ENCODE results near the gene SGTB.

SGTB gene

DNA sequence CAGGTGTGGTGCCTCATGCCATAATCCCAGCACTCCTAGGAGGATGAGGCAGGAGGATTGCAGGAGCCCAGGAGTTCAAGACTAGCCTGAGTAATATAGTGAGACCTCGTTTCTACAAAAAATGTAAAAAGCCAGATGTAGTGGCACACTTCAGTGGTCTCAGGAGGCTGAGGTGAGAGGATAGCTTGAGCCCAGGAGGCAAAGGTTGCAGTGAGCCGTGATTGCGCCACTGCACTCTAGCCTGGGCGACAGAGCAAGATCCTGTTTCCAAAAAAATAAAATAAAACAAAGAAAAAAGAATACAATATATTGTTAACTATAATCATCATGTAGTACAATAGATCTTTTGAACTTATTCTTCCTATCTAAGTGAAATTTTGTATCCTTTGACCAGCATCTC, 16.4 kb upstream of the SGTB start:
- TF ChIP-seq FOXP2 (optimal IDR thresholded peaks at IDR 0.05; ENCODE audit: borderline replicate concordance, extremely low read depth, extremely low read length, insufficient read depth): no peak
- TF ChIP-seq SIN3A (IDR thresholded peaks at IDR 0.05; ENCODE audit: borderline replicate concordance, insufficient read depth, low read length): no peak
- no peak for TF ChIP-seq POLR2AphosphoS5 (IDR thresholded peaks at IDR 0.05; ENCODE audit: low read depth, low read length)
- no peak for TF ChIP-seq TAF1 (IDR thresholded peaks at IDR 0.05; ENCODE audit: borderline replicate concordance, insufficient read depth, low read length)
- TF ChIP-seq, protein P1, sequence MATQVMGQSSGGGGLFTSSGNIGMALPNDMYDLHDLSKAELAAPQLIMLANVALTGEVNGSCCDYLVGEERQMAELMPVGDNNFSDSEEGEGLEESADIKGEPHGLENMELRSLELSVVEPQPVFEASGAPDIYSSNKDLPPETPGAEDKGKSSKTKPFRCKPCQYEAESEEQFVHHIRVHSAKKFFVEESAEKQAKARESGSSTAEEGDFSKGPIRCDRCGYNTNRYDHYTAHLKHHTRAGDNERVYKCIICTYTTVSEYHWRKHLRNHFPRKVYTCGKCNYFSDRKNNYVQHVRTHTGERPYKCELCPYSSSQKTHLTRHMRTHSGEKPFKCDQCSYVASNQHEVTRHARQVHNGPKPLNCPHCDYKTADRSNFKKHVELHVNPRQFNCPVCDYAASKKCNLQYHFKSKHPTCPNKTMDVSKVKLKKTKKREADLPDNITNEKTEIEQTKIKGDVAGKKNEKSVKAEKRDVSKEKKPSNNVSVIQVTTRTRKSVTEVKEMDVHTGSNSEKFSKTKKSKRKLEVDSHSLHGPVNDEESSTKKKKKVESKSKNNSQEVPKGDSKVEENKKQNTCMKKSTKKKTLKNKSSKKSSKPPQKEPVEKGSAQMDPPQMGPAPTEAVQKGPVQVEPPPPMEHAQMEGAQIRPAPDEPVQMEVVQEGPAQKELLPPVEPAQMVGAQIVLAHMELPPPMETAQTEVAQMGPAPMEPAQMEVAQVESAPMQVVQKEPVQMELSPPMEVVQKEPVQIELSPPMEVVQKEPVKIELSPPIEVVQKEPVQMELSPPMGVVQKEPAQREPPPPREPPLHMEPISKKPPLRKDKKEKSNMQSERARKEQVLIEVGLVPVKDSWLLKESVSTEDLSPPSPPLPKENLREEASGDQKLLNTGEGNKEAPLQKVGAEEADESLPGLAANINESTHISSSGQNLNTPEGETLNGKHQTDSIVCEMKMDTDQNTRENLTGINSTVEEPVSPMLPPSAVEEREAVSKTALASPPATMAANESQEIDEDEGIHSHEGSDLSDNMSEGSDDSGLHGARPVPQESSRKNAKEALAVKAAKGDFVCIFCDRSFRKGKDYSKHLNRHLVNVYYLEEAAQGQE (IDR thresholded peaks at IDR 0.05; ENCODE audit: insufficient read depth in 1 of 2, low read depth in 2 of 2, low read length in 2 of 2): no peak

DNA sequence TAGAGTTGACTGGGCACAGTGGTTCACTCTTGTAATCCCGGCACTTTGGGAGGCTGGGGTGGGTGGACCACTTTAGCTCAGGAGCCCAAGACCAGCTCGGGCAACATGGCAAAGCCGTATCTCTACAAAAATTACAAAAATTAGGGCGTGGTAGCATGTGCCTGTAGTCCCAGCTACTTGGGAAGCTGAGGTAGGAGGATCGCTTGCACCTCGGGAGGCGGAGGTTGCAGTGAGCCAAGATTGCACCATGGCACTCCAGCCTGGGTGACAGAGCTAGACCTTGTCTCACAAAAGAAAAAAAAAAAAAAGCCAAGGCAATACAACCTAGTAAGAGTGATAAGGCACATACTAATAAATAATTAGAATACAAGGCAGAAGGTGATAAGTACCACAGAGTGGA, 15.9 kb upstream of the SGTB start:
- TF ChIP-seq TAF1 (IDR thresholded peaks at IDR 0.05; ENCODE audit: borderline replicate concordance, insufficient read depth, low read length) (no peak), POLR2AphosphoS5 (IDR thresholded peaks at IDR 0.05; ENCODE audit: low read depth, low read length) (no peak), FOXP2 (optimal IDR thresholded peaks at IDR 0.05; ENCODE audit: borderline replicate concordance, extremely low read depth, extremely low read length, insufficient read depth) (no peak), SIN3A (IDR thresholded peaks at IDR 0.05; ENCODE audit: borderline replicate concordance, insufficient read depth, low read length) (no peak)
- TF ChIP-seq, protein P1 (IDR thresholded peaks at IDR 0.05; ENCODE audit: insufficient read depth in 1 of 2, low read depth in 2 of 2, low read length in 2 of 2): no peak

DNA sequence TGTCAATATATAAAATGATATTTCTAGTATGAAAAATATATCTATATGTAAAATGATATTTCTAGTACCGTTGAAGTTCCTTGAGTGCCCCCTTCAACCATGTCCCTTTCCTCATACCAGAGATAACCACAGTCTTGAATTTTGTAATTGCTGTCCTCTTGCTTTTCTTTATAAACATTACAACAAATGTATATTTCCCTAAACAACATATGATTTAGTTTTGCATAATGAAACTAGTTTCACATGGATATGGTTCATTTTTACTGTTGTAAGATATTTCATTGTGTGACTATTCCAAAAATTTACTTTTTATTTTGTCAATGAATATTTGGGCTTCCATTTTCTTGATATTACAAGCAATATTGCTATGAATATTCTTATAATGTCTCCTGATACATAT, 14.1 kb upstream of the SGTB start:
- TF ChIP-seq POLR2AphosphoS5 (IDR thresholded peaks at IDR 0.05; ENCODE audit: low read depth, low read length) (no peak), SIN3A (IDR thresholded peaks at IDR 0.05; ENCODE audit: borderline replicate concordance, insufficient read depth, low read length) (no peak), FOXP2 (optimal IDR thresholded peaks at IDR 0.05; ENCODE audit: borderline replicate concordance, extremely low read depth, extremely low read length, insufficient read depth) (no peak), TAF1 (IDR thresholded peaks at IDR 0.05; ENCODE audit: borderline replicate concordance, insufficient read depth, low read length) (no peak)
- TF ChIP-seq, protein P1 (IDR thresholded peaks at IDR 0.05; ENCODE audit: insufficient read depth in 1 of 2, low read depth in 2 of 2, low read length in 2 of 2): no peak

DNA sequence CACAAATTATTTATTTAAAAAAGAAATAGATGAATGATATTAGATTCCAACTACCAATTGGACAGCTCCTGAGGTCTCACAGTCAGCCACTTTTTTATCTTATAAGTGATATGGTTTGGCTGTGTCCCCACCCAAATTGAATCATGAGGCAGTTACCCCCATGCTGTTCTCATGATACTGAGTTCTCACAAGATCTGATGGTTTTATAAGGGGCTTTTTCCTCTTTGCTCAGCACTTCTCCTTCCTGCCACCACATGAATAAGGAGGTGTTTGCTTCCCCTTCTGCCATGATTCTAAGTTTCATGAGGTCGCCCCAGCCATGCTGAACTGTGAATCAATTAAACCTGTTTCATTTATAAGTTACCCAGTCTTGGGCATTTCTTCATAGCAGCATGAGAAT, 13.0 kb upstream of the SGTB start:
- TF ChIP-seq SIN3A (IDR thresholded peaks at IDR 0.05; ENCODE audit: borderline replicate concordance, insufficient read depth, low read length) (no peak), TAF1 (IDR thresholded peaks at IDR 0.05; ENCODE audit: borderline replicate concordance, insufficient read depth, low read length) (no peak), FOXP2 (optimal IDR thresholded peaks at IDR 0.05; ENCODE audit: borderline replicate concordance, extremely low read depth, extremely low read length, insufficient read depth) (no peak), POLR2AphosphoS5 (IDR thresholded peaks at IDR 0.05; ENCODE audit: low read depth, low read length) (no peak)
- TF ChIP-seq, protein P1 (IDR thresholded peaks at IDR 0.05; ENCODE audit: insufficient read depth in 1 of 2, low read depth in 2 of 2, low read length in 2 of 2): no peak

DNA sequence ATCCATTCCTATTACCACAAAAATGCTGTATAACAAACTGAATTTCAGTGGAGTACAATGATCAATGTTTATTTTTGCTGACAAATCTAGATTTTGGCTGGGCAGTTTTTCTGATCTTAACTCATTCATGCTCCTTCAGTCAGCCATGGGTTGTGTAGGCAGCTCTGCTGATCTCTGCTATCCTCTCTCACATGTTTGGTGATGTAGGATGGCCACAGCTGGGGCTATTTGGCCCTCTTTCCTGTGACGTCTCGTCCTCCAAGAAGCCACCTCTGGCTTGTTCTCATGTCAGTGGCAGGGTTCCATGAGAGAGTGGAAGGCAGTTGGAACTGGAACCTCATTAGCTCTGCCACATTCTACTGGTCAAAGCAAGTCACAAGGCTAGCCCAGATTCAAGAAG, 9.0 kb upstream of the SGTB start:
- no peak for TF ChIP-seq FOXP2 (optimal IDR thresholded peaks at IDR 0.05; ENCODE audit: borderline replicate concordance, extremely low read depth, extremely low read length, insufficient read depth)
- no peak for TF ChIP-seq POLR2AphosphoS5 (IDR thresholded peaks at IDR 0.05; ENCODE audit: low read depth, low read length)
